ENCODE measurements around the gene IMPACT.

The IMPACT gene

GRCh38 chr18:24470805-24471204 is 44.3 kb downstream of the IMPACT start:
- H3K9me3 ChIP-seq (ENCODE audit: severe bottlenecking), result no peaks in the 10 kb centered on the region
- no peaks in the 10 kb centered on the region for H3K27me3 ChIP-seq (ENCODE audit: insufficient read depth, low read depth, severe bottlenecking)
- no peak for TF ChIP-seq CTCF (IDR thresholded peaks at IDR 0.05; ENCODE audit: low read depth, low read length)
- no peaks in the 10 kb centered on the region for H3K36me3 ChIP-seq
- no peak for DNase-seq
- no peak overlapping the region for H3K4me3 ChIP-seq (ENCODE audit: low read depth, low read length)
- no peak overlapping the region for H3K27ac ChIP-seq

- Histone ChIP-seq H3K27ac (no peak overlapping the region), H3K27me3 (ENCODE audit: insufficient read depth, low read depth, severe bottlenecking) (no peaks in the 10 kb centered on the region), H3K36me3 (no peaks in the 10 kb centered on the region), H3K4me3 (ENCODE audit: low read depth, low read length) (no peak overlapping the region), H3K9me3 (ENCODE audit: severe bottlenecking) (no peaks in the 10 kb centered on the region)
- DNase-seq, result no peak
- TF ChIP-seq CTCF (IDR thresholded peaks at IDR 0.05; ENCODE audit: low read depth, low read length), result no peak
These were observed 46.1 kb downstream of the IMPACT start for GRCh38 chr18:24472591-24472990.

- no peak for TF ChIP-seq CTCF (IDR thresholded peaks at IDR 0.05; ENCODE audit: low read depth, low read length)
- Histone ChIP-seq H3K9me3 (ENCODE audit: severe bottlenecking) (no peaks in the 10 kb centered on the region), H3K4me3 (ENCODE audit: low read depth, low read length) (no peak overlapping the region), H3K36me3 (no peaks in the 10 kb centered on the region), H3K27me3 (ENCODE audit: insufficient read depth, low read depth, severe bottlenecking) (no peaks in the 10 kb centered on the region), H3K27ac (no peak overlapping the region)
- no peak for DNase-seq
These were observed 47.9 kb downstream of the IMPACT start for GRCh38 chr18:24474406-24474805.

GRCh38 chr18:24475926-24476589 is 49.6 kb downstream of the IMPACT start:
- Histone ChIP-seq H3K9me3 (ENCODE audit: severe bottlenecking) (no peaks in the 10 kb centered on the region), H3K27me3 (ENCODE audit: insufficient read depth, low read depth, severe bottlenecking) (no peaks in the 10 kb centered on the region), H3K4me3 (ENCODE audit: low read depth, low read length) (no peak overlapping the region), H3K27ac (no peak overlapping the region), H3K36me3 (no peaks in the 10 kb centered on the region)
- no peak for DNase-seq
- no peak for TF ChIP-seq CTCF (IDR thresholded peaks at IDR 0.05; ENCODE audit: low read depth, low read length)

GRCh38 chr18:24479371-24479770 is 52.9 kb downstream of the IMPACT start:
- TF ChIP-seq CTCF (IDR thresholded peaks at IDR 0.05; ENCODE audit: low read depth, low read length), result no peak
- H3K27ac ChIP-seq, result no peak overlapping the region
- no peaks in the 10 kb centered on the region for H3K36me3 ChIP-seq
- H3K27me3 ChIP-seq (ENCODE audit: insufficient read depth, low read depth, severe bottlenecking), result no peaks in the 10 kb centered on the region
- no peak for DNase-seq
- H3K4me3 ChIP-seq (ENCODE audit: low read depth, low read length), result no peak overlapping the region
- no peaks in the 10 kb centered on the region for H3K9me3 ChIP-seq (ENCODE audit: severe bottlenecking)

- no peak overlapping the region for H3K27ac ChIP-seq
- no peaks in the 10 kb centered on the region for H3K36me3 ChIP-seq
- no peaks in the 10 kb centered on the region for H3K9me3 ChIP-seq (ENCODE audit: severe bottlenecking)
- no peaks in the 10 kb centered on the region for H3K27me3 ChIP-seq (ENCODE audit: insufficient read depth, low read depth, severe bottlenecking)
- no peak overlapping the region for H3K4me3 ChIP-seq (ENCODE audit: low read depth, low read length)
- no peak for TF ChIP-seq CTCF (IDR thresholded peaks at IDR 0.05; ENCODE audit: low read depth, low read length)
- no peak for DNase-seq
These were observed 56.4 kb downstream of the IMPACT start for GRCh38 chr18:24482821-24483220.

All from WERI-Rb-1 (cell line).